ENCODE data around the gene ARHGAP8.

GRCh38 chr22:44901301-44901700, 148.9 kb downstream of the ARHGAP8 start:
- no peak for TF ChIP-seq CTCF (IDR thresholded peaks at IDR 0.05)
- TF ChIP-seq POLR2AphosphoS5 (IDR thresholded peaks at IDR 0.05): no peak
- no peak for TF ChIP-seq POLR2A (IDR thresholded peaks at IDR 0.05)

Measured in prostate gland (tissue), 2 donors.